Activated gamma-delta T cell treated with Interleukin-2 at 50 U/mL for 16 hours (primary cell): ENCODE results near the gene TRIM15.
"Not testable (repeated sequence)": the region's sequence is repeated elsewhere in the genome, so short reads cannot be mapped to it uniquely, and the experiment has no call there.

Experiments used
- DNase-seq: peaks from one replicate; pipeline ENCODE4 v3.0.0-alpha.2; 2020

The TRIM15 gene

DNA sequence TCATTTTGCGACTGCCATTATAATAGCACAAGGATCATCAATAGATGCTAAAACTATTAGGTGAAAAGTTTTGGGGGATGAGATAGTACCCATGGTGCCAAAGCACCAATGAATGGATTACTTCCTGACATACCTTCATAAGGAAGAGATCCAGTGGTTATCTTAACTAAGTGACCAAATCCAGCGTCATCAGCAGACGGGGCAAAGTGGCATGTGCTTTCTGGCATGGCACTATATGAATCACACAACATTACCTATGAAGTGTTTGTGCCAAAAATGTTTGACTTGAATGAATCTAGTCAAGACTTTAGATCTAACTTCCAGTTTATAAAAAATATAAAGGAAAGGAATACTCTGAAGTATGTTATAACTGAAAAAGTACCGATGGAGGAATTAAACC lies 39.0 kb downstream of the TRIM15 start:
- DNase-seq: no peak

DNA sequence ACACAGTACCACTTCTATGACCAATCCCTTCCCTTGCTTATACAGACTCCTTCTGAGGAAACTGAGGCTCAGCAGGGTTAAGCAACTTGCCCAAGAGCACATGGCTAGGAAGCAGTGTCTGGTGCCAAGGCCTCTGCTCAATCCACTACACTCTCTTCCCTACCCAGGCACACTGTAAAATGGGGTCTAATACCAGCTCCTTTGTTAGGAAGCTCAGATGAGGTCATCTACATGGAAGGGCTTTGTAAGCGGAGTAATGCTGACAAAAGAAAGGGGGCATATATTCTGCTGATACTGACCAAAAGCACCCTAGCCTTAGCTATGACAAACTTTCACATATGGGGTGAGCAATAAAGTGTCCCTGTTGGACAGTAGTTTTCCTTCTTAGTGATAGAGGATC lies 40.8 kb downstream of the TRIM15 start:
- no peak for DNase-seq

DNA sequence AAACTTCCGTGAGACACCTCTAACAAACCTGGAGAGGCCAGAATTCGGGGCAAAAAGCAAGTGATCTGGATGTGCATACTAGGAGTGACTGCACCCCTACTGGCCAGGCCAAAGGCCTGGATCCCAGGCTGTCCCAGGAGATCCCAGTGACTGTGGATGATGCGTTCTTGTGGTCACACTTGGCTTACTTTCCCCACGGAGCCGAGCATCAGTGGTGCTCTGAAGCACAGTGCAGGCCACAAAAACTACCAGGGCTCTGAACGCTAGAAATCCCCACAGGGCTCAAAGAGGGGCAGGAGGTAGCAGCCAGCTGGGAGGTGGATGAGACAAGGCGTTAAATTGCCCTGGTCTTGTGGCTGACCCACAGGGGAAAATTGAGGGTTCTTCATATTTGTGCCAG lies 42.8 kb downstream of the TRIM15 start:
- DNase-seq: no peak

DNA sequence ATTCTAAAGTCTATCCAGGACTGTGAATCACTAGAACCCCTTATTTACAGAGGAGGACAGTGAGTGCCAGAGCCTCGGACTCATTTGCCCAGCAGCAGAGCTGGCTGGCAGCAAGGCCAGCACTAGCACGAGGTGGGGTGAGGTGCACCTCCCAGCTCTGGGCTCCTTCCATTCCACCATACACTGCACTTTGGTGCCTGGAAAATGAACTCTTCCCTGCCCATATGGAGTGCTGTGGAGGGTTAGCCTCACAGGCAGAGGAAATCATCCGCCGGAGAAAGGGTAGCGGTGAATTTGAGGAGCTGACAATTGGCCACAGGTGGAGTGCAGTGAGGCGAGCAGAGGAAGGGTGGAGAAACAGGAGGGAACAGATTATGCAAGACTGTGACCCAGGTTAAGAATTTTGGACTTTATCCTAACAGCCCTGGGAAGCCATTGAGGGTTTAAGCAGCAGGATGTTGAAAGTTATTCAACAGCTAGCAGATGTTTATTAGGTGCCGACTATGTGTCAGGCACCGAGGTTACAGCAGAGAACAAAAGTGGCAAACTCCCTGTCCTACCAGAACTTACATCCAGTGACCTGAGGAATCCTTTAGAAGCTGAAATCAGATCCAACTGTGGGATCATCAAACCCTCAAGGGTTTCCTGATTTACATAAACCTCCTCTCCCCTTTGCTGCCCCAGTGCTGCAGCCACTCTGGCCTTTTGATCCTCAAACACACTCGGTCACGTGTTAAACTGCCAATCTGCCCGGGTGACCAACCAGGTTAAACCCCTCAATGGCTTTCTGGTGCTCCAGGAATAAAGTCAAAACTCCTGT lies 43.7 kb downstream of the TRIM15 start:
- DNase-seq: no peak

DNA sequence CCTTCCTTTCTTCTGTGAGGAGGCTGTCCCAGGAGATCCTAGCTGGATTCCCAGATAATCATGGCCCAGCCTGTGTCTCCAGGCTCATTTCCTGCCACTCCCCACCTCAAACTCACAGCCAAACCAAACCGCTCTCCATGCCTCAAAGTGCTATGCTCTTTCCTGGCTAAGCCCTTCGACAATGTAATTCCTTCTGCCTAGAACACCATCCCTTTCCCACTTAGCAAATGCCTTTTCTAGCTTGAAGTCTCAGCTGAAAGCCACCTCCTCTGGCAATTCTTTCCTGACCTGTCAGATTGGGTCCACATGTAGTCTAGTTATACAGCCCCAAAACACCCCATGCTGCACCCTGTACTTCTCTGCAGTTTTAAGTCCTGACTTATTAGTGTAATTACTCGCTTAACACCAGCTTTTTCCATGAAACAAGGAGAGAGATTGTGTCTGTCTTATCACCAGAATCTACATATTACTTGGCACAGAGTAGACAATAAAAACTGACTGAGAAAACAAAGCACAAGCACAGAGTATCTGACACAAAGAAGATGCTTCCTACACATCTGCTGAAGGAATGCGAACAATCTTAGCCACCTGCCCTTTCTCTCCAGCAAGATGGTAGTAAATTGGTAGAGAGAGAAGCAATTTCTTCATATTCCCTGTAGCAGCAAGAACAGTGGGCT lies 44.4 kb downstream of the TRIM15 start:
- no peak for DNase-seq

DNA sequence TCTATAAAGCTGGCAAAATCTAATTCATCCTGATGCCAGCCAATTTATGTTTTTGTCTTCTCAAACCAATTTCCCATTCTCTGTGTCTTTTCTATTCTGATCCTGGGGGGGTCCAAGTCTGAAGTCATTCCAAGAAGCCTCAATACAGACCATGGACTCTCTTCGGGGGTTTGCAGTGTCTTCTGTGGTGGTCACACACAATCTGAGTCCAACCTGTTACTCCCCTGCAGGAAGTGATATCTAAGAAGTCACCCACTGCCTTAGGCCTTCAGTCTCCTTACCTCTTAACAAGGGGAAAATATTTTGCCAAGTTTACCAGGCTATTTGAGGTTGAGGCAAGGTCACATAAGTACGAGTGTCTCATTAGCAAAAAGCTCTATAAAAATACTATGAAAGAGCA lies 48.0 kb downstream of the TRIM15 start:
- no peak for DNase-seq

DNA sequence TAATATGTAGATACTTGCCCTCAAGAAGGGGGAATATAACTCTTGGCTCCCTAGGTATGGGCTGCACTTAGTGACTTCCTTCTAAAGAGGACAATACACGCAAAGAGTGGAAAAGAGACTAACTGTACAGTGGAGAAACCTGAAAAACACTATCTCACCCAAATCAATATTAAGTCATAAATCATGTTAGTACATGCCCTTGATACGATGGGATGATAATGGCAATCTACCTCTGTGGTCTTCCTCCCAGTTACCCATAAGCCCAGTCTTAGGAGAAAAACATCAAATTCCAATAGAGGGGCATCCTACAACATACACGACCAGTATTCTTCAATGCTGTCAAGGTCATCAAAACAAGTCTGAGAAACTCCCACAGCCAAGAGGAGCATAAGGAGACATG lies 48.6 kb downstream of the TRIM15 start:
- no peak for DNase-seq

DNA sequence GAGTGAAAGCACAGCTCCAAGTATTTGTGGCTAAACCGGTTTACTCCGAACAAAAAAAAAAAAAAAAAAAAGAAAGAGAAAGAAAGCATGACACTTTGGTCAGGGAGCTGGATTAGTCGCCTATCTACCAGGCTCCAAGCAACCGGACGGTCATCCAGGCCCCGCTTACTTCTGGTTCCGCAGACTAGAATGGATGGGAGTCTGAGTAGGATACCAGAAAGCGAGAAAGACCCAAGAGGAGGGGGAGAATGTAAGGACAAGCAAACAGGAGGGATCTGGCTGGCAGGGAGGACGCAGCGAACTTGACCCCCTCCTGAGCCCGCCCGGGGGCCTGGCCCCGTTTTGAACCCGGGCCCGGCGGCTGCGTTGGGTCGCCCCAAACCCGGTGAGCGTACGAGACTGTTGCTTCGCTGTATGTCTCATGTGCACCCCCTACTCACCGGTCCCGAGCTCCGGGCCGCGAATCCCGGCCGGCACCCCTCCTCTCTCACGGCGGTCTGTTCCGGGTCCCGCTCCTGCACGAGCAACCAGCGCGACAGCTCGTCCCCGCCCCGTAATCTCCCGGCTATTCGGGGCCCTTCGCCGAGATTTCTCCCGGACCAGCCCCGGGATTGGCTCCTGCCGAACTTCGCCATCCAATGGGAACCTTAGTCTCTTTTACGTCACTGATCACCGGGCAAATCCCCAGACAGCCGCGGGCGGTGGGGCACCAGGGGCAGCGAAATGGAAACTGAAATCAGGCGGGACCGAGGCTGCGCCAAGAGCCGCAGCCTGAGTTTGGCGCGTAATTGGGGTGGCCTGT lies 49.7 kb downstream of the TRIM15 start, which contains the start of gene TRIM26:
TSS of gene TRIM26 (minus strand) at position 542 of the 802 bp plus-strand sequence. CDS start 14,303 bp downstream, outside the sequence.
- DNase-seq: peak; percentile 95

DNA sequence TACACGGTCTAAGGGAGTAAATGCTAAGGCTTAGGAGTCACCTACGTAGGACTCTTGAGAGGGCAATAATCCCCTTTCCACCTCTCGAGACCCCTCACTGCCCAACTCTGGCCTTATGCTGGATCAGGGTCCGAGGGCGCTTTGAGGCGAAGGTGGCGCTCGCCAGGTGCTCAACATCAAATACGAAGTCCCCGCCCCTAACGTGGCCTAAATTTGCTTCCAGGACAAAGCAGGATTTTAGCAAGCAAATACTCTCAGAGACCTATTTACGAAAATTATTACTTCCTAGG lies 50.3 kb downstream of the TRIM15 start:
- no peak for DNase-seq

DNA sequence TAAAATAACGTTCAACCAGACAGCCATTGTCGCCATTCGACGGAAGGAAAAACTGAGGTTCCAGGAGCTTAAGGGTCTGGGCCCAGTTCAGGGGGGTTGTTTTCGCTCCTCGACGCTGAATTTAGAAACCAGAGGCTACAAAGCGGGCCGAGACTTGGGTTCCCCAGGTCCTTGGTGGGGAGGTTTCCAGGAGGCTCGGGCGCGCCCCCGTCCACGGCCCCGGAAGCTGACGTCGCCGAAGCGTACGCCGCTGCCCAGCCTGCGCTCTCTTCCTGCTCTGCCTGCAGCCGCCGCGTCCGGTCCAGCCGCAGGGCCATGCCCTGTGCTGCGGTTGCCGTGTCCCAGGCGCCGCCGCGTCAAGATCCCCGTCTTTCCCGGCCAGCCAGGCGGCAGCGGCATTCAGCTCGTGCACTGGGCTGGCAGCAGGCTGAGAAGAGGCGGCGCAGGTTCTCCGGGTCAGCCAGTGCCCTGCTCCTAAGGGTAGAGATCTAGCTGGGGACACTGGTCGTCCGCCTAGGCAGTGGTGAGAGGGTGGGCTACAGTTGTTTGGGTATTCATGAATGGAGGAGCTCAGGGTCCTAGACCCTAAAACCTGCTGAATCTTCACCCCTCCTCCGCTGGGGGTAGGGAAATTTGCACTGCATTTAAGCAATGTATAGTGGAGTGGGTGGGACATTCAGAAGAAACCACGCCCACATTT lies 50.8 kb downstream of the TRIM15 start:
- DNase-seq: peak; percentile 70

DNA sequence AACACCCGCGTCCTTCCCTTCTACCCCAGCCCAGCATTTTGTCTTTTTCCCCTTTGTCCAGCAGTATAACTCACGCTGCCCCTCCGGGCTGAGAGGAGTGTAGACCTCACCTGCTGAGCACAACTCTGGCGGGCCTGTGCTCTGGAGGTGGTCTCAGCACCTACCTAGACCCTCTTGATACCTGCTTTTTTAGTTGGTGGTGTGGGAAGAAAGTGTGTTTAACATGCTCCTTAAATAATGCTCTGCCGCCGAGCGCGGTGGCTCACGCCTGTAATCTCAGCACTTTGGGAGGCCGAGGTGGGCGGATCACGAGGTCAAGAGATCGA lies 51.3 kb downstream of the TRIM15 start:
- no peak for DNase-seq

DNA sequence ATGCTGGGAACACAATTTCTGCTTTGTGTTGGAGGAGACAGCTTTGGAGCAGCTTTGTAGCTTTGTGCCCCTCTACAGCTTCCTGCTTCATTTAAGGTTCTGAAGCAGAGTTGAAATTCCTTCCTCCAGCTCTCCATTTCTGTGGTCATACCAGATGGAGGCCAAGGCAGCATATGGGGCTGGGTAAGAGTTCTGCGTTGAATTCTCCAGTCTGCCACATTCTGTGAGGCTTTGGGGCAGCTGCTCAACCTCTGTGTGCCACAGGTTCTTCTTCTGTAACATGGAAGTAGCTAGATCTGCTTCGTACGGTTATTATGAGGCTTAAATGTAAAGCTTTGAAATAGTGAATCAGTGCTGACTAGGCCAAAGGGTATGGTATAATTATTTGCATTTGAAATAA lies 52.8 kb downstream of the TRIM15 start:
- no peak for DNase-seq

DNA sequence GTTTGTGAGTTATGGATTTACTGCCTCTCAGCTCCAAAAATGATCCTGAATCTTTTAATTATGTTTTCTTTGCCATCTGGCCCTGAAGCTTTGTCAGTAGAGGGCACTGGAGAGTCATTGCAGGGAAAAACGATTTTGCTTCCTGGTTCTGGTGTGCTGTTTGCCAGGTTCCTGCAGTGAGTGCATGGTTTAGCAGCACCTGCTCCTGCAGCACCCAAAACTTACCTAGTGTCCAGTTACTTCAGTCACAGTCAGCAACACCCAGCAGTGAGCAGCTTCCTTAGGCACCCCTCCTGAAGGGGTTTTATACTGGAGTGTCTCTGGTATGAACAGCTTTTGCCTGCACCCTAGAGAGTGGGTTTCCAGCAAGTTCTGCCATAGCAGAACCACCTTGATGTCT lies 55.9 kb downstream of the TRIM15 start:
- peak; percentile 48 for DNase-seq

DNA sequence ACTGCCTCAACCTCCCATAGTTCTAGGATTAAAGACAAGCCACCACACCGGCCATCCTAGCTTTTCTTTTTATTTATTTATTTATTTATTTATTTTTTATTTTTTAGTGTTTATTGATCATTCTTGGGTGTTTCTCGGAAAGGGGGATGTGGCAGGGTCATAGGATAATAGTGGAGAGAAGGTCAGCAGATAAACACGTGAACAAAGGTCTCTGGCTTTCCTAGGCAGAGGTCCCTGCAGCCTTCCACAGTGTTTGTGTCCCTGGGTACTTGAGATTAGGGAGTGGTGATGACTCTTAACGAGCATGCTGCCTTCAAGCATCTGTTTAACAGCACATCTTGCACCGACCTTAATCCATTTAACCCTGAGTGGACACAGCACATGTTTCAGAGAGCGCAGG lies 58.0 kb downstream of the TRIM15 start:
- DNase-seq: not testable (repeated sequence)

DNA sequence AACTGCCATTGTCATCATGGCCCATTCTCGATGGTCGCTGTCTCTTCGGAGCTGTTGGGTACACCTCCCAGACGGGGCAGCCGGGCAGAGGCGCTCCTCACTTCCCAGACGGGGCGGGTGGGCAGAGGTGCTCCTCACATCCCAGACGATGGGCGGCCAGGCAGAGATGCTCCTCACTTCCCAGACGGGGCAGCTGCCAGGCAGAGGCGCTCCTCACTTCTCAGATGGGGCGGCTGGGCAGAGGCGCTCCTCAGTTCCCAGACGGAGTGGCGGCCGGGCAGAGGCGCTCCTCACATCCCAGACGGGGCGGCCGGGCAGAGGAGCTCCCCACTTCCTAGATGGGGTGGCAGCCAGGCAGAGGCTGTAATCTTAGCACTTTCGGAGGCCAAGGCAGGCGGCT lies 58.6 kb downstream of the TRIM15 start:
- DNase-seq: not testable (repeated sequence)
